ENCODE results near the gene ATP11A. TPM values are rescaled to one million over a fixed set of nuclear protein-coding genes. Genes with fewer than 3 reads are reported as not detected.

Gene ATP11A
- total RNA-seq, 1 experiment from 2014 or later = 80.4 TPM

GRCh38 chr13:112899281-112900225 is 209.7 kb downstream of the ATP11A start:
- no peak for ATAC-seq
- Histone ChIP-seq H4K20me1 (ENCODE audit: insufficient read depth) (no peaks in the 10 kb centered on the region), H3K27me3 (ENCODE audit: insufficient read depth, low read length) (no peaks in the 10 kb centered on the region), H3K9me2 (ENCODE audit: insufficient read depth) (no peaks in the 10 kb centered on the region), H3K9ac (ENCODE audit: low read length) (no peak overlapping the region), H2AFZ (ENCODE audit: low read depth, low read length, poor library complexity, severe bottlenecking) (no peak overlapping the region), H3K4me2 (ENCODE audit: low read length) (no peak overlapping the region), H3K36me3 (ENCODE audit: control insufficient read depth in 1 of 2, insufficient read depth in 2 of 2, low read length in 2 of 2) (no peaks in the 10 kb centered on the region), H3K4me3 (replicated peaks in 1 of 2; ENCODE audit: low read depth in 1 of 2, low read length in 2 of 2) (no peak overlapping the region), H3K9me3 (ENCODE audit: control insufficient read depth in 1 of 2, insufficient read depth in 1 of 2, low read depth in 1 of 2, low read length in 2 of 2) (no peaks in the 10 kb centered on the region), H3K27ac (ENCODE audit: low read depth, low read length) (no peak overlapping the region), H3K79me2 (ENCODE audit: insufficient read depth, low read length) (no peaks in the 10 kb centered on the region), H3K4me1 (ENCODE audit: control insufficient read depth in 1 of 2, insufficient read depth in 2 of 2, low read length in 2 of 2) (peaks cover 0 to 5% of the 10 kb centered on the region in 2 experiments; a peak in 1 of 4 replicates)
- CTCF ChIA-PET = no interaction called here
- RAD21 ChIA-PET (ENCODE audit: low non-redundant PET in 1 of 2, low total read pairs in 2 of 2, uncharacterized antibody in 2 of 2, unreplicated experiment in 2 of 2) = no interaction called here
- no peak for DNase-seq (ENCODE audit: low read depth, low spot score)
- BruUV-seq (replicated peaks) = no TSS peak
- intact Hi-C loops (cut with micrococcal nuclease) = no loop called here
- POLR2A ChIA-PET = no interaction called here
- TF ChIP-seq EZH2 (IDR thresholded peaks at IDR 0.05) = no peak
- TF ChIP-seq JUND (IDR thresholded peaks at IDR 0.05) = no peak
- TF ChIP-seq CBX3 (IDR thresholded peaks at IDR 0.05; ENCODE audit: low read depth) = no peak
- TF ChIP-seq SRF (IDR thresholded peaks at IDR 0.05; ENCODE audit: low read depth) = no peak
- no peak for TF ChIP-seq YY1 (IDR thresholded peaks at IDR 0.05; ENCODE audit: extremely low read depth, insufficient replicate concordance, low read depth, low read length)
- TF ChIP-seq CEBPB (IDR thresholded peaks at IDR 0.05; ENCODE audit: low read depth) = no peak
- TF ChIP-seq TCF7L2 (IDR thresholded peaks at IDR 0.05; ENCODE audit: borderline replicate concordance, extremely low read depth, insufficient read depth, insufficient read length) = no peak
- TF ChIP-seq ZBTB33 (IDR thresholded peaks at IDR 0.05; ENCODE audit: extremely low read depth, insufficient replicate concordance, low read length) = no peak
- TF ChIP-seq, protein P1, sequence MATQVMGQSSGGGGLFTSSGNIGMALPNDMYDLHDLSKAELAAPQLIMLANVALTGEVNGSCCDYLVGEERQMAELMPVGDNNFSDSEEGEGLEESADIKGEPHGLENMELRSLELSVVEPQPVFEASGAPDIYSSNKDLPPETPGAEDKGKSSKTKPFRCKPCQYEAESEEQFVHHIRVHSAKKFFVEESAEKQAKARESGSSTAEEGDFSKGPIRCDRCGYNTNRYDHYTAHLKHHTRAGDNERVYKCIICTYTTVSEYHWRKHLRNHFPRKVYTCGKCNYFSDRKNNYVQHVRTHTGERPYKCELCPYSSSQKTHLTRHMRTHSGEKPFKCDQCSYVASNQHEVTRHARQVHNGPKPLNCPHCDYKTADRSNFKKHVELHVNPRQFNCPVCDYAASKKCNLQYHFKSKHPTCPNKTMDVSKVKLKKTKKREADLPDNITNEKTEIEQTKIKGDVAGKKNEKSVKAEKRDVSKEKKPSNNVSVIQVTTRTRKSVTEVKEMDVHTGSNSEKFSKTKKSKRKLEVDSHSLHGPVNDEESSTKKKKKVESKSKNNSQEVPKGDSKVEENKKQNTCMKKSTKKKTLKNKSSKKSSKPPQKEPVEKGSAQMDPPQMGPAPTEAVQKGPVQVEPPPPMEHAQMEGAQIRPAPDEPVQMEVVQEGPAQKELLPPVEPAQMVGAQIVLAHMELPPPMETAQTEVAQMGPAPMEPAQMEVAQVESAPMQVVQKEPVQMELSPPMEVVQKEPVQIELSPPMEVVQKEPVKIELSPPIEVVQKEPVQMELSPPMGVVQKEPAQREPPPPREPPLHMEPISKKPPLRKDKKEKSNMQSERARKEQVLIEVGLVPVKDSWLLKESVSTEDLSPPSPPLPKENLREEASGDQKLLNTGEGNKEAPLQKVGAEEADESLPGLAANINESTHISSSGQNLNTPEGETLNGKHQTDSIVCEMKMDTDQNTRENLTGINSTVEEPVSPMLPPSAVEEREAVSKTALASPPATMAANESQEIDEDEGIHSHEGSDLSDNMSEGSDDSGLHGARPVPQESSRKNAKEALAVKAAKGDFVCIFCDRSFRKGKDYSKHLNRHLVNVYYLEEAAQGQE (IDR thresholded peaks at IDR 0.05; ENCODE audit: low read depth) = no peak
- TF ChIP-seq ATF3 (IDR thresholded peaks at IDR 0.05) = no peak
- TF ChIP-seq ZNF274 (IDR thresholded peaks at IDR 0.05; ENCODE audit: low read depth, low read length) = no peak
- TF ChIP-seq RAD21 (IDR thresholded peaks at IDR 0.05; ENCODE audit: low read depth) = no peak
- TF ChIP-seq FOSL1 (IDR thresholded peaks at IDR 0.05; ENCODE audit: low read depth) = no peak
- no peak for TF ChIP-seq MAX (IDR thresholded peaks at IDR 0.05)

All from HCT116 (cell line).